Peyer's patch (tissue), 4 donors: ENCODE results near the gene RCN2.

ENCODE experiments used
- CTCF ChIP-seq, 6 experiments: fragments of 450-650 bp in 4 of 6; fragments of 200-600 bp in 2 of 6; sonication (generic) in 1 of 6; IDR thresholded peaks; one replicate each; pipeline ENCODE4 v1.5.1; 2017 to 2019; ENCODE audit warnings: antibody characterized with exemption in 6 of 6, mild to moderate bottlenecking in 3 of 6, moderate library complexity in 1 of 6
- POLR2A ChIP-seq, 2 donors: fragments of 450-650 bp; IDR thresholded peaks; one replicate each; pipeline ENCODE4 v1.5.1; 2017; ENCODE audit warnings: antibody characterized with exemption in 2 of 2, mild to moderate bottlenecking in 2 of 2, moderate library complexity in 2 of 2

- TF ChIP-seq CTCF (IDR thresholded peaks at IDR 0.05) (no peak), POLR2A (IDR thresholded peaks at IDR 0.05) (no peak)
These were observed 69.8 kb downstream of the RCN2 start for GRCh38 chr15:77001351-77001750.
